DMS153 (cell line): Measurements from ENCODE around the gene CCDC198.
A peak's percentile ranks its signal among the peaks of the same experiment; 100 is the strongest.

Source experiments
- DNase-seq: peaks from one replicate; lab custom pipeline; 2025; lab: John Stamatoyannopoulos, UW

CCDC198 gene, protein sequence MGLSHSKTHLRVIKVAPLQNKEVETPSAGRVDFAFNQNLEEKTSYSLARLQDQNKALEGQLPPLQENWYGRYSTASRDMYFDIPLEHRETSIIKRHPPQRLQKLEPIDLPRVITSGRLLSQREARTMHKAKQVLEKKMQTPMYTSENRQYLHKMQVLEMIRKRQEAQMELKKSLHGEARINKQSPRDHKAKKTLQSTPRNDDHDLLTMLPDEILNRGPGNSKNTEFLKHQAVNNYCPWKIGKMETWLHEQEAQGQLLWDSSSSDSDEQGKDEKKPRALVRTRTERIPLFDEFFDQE

DNA sequence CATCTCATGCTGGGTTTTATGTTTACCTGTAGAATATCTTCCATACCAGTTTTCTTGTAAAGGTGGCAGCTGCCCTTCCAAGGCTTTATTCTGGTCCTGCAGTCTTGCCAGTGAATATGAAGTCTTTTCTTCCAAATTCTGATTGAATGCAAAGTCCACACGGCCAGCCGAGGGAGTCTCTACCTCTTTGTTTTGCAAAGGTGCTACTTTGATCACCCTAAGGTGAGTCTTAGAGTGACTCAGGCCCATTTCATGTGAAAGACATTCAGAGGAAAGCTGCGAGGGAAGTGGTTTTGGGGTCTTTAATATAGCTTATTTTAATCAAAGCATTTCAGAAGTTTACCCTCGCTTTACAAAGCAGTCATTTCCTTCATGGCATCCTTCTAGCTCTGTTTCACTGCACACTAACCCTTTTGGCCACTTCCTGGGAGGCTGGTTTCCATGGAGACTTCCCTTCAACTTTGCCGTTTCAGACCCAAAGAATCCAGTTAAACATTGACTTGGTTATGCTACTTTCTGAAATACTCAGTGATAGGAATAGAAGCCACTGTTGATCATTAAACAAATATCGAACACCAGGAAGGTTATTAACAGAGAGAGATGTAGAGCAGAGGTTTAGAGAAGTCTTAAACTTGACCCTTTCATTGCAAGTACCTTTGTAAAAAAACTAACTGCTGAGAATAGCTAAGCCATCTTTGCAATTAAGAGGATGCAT, at the start of gene CCDC198:
Gene CCDC198 (minus strand): TSS at position 391 of the 715 bp plus-strand sequence. CDS start 142 bp downstream, at position 249.
- no peak for DNase-seq

DNA sequence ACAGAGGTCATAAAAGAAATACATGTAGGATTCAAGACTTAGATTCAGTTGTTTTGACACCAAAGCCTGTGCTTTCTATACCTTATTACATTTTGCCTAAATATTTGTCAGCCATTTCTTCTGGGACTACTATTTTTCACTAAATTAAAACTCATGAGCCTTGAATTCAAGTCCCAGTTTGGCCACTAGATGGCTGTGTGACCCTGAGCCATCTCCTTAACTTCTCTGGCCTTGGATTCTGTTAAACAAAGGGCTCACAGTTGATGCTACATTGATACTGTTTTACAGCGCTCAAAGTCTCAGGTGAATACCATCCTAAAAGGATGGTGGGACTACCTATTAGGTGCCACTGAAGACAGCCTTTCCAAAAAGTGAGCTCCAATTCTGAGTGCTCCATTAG, 39.6 kb upstream of the CCDC198 start:
- no peak for DNase-seq

- no peak for DNase-seq
Measured at GRCh38 chr14:57530571-57530970, 36.9 kb upstream of the CCDC198 start.

- no peak for DNase-seq
Measured at GRCh38 chr14:57526942-57527341, 33.3 kb upstream of the CCDC198 start.

DNA sequence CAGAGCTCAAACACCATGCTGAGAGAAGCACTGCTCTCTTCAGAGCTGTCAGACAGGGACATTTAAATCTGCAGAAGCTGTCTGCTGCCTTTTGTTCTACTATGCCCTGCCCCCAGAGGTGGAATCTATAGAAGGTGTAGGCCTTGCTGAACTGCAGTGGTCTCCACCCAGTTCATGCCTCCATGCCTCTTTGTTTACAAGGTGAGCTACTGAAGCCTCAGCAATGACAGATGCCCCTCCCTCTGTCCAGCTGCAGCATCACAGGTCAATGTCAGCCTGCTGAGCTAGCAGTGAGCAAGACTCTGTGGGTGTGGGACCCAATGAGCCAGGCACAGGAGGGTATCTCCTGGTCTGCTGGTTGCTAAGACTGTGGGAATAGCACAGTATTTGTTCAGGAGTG, 25.4 kb upstream of the CCDC198 start:
- DNase-seq: no peak

DNA sequence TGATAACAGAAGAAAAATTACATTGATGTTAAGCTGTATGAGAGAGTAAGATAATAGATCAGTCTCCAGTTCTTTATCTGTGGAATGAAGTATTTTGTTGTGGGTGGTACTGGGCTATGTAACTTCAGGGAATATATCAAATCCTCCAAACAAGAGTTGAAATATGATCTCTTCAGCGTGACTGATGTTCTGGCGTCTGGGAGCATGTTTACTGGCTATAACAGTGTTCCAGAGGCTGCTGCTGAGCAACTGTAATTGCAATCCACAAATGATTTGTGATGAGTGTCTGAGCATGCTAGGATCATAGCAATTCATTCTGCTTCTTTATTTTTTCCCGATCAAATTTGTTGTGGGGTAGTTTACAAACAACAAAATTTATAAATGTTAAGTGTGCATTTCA, 18.6 kb upstream of the CCDC198 start:
- DNase-seq: no peak

GRCh38 chr14:57508756-57509155, 15.1 kb upstream of the CCDC198 start:
- no peak for DNase-seq

- no peak for DNase-seq
Measured at GRCh38 chr14:57502586-57503254, 9.1 kb upstream of the CCDC198 start.

- no peak for DNase-seq
Measured at GRCh38 chr14:57501039-57501557, 7.4 kb upstream of the CCDC198 start.

DNA sequence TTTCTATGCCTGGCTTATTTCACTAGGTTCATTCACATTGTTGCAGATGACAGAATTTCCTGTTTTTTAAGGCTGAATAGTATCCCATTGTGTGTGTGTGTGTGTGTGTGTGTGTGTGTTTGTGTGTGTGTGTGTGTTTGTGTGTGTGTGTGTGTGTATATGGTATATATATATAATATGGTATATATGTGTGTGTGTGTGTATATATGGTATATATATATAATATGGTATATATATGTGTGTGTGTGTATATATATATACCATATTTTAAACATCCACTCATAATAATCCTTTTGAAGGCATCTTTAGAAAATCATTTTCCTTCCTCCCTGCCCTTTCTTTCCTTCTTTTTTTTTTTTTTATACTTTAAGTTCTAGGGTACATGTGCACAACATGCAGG, 5.0 kb upstream of the CCDC198 start:
- no peak for DNase-seq

GRCh38 chr14:57498035-57498434, 4.4 kb upstream of the CCDC198 start:
- DNase-seq: no peak

GRCh38 chr14:57495416-57495815, 1.8 kb upstream of the CCDC198 start:
- no peak for DNase-seq

- DNase-seq: no peak
Measured at GRCh38 chr14:57492859-57493258, 798 bp downstream of the CCDC198 start.

GRCh38 chr14:57491640-57492039, 2.0 kb downstream of the CCDC198 start:
- DNase-seq: no peak

DNA sequence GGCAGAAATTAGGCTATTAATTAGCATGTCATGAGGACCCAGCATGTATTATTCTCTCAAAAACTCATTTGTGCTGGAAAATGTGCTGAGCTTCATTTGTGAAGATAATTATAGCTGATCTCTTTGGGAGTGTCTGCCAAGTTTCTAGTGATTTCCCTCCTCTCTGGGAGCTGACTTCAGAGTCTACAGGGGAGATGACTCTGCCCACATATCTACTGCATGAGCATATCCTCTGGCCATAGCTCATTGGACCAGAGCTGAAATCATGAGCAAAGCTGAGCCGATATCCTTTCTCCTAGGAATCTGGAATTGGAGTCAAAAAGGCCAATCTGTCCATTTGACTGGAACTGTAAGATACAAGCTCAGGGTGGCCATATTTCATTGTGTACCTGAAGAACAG, 5.9 kb downstream of the CCDC198 start:
- no peak for DNase-seq

- peak; percentile 12 for DNase-seq
Measured at GRCh38 chr14:57486767-57487379, 6.8 kb downstream of the CCDC198 start.

- DNase-seq: no peak
Measured at GRCh38 chr14:57485635-57486034, 8.0 kb downstream of the CCDC198 start.

DNA sequence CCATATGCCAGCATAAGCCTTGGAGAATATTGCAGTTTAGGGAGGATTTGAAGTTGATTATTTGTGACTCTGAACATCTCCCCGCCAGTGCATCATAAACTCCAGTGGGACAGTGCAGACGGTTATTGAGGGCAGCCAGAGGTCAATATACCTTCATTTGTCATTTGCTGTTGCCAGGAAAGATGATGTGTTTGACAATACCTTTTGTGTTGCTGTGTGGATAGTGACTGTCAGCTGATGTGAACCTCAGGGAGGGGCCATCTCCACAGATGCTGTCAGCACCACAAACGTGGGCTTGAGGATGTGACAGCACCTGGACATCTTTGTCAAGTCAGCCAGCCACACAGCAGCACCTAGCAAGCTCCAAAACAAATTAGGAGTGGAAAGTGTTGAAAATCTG, 11.5 kb downstream of the CCDC198 start:
- DNase-seq: no peak

- DNase-seq: no peak
Measured at GRCh38 chr14:57480051-57480450, 13.6 kb downstream of the CCDC198 start.

GRCh38 chr14:57479197-57479596, 14.5 kb downstream of the CCDC198 start:
- DNase-seq: no peak

- no peak for DNase-seq
Measured at GRCh38 chr14:57478050-57478449, 15.6 kb downstream of the CCDC198 start.

DNA sequence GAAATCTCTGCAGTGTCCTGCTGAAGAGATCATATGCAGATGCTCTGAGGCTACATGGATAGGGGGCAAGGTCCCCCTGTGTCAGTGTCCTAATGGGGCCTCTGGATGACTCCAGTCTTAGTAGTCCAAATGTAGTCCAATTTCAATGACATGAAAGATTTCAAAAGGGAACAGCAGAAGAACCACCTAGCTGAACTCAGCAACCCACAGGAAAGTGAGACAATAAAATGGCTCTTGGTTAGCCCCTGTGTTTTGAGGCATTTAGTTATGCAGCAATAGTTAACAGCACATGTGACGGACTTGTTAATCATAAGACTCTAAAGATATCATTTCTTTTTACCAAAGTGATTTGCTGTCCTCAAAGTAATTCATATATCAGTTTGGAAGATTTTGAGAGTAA, 22.7 kb downstream of the CCDC198 start:
- no peak for DNase-seq
